Neuronal stem cell (in vitro differentiated cells): ENCODE results near the gene CARD6.
A peak's percentile ranks its signal among the peaks of the same experiment; 100 is the strongest.
"Not testable (repeated sequence)": the region's sequence is repeated elsewhere in the genome, so short reads cannot be mapped to it uniquely, and the experiment has no call there.

Source experiments
- DNase-seq: peaks from one replicate; pipeline ENCODE4 v3.0.0-alpha.2; 2013; ENCODE audit warnings: low spot score
- H2AFZ ChIP-seq: one replicate; pipeline ENCODE4 v1.6.1; 2013; ENCODE audit warnings: mild to moderate bottlenecking, low read length, inconsistent platforms
- H2AK5ac ChIP-seq: 2 replicates; pipeline ENCODE4 v1.6.1; 2013; ENCODE audit warnings: low read depth, mild to moderate bottlenecking, inconsistent platforms, low read length, moderate library complexity, mixed read lengths
- H2BK120ac ChIP-seq: 2 replicates; pipeline ENCODE4 v1.6.1; 2013; ENCODE audit warnings: low read depth, mild to moderate bottlenecking, inconsistent platforms, low read length, moderate library complexity, mixed read lengths
- H2BK12ac ChIP-seq: one replicate; pipeline ENCODE4 v1.6.1; 2013; ENCODE audit warnings: low read length, inconsistent platforms
- H2BK15ac ChIP-seq: 2 replicates; pipeline ENCODE4 v1.6.1; 2013; ENCODE audit warnings: mild to moderate bottlenecking, low read length, inconsistent platforms, mixed read lengths
- H2BK5ac ChIP-seq: one replicate; pipeline ENCODE4 v1.6.1; 2013; ENCODE audit warnings: inconsistent platforms, mild to moderate bottlenecking, low read length, moderate library complexity
- H3K14ac ChIP-seq: one replicate; pipeline ENCODE4 v1.6.1; 2013; ENCODE audit warnings: low read length, inconsistent platforms
- H3K18ac ChIP-seq: 2 replicates; pipeline ENCODE4 v1.6.1; 2013; ENCODE audit warnings: low read length, inconsistent platforms
- H3K23ac ChIP-seq: 2 replicates; pipeline ENCODE4 v1.6.1; 2013; ENCODE audit warnings: low read depth, mild to moderate bottlenecking, mixed read lengths, low read length, inconsistent platforms; ENCODE audit not compliant: poor library complexity
- H3K27ac ChIP-seq: replicated peaks from 3 replicates; pipeline ENCODE4 v1.5.1; 2013; ENCODE audit warnings: low read length, inconsistent platforms
- H3K27me3 ChIP-seq, 3 experiments: 2 replicates each; pipeline ENCODE4 v1.6.1; 2013; ENCODE audit warnings: low read length in 3 of 3, mild to moderate bottlenecking in 2 of 3, inconsistent platforms in 1 of 3, low read depth in 1 of 3, mixed read lengths in 1 of 3, moderate library complexity in 1 of 3; ENCODE audit not compliant: control insufficient read depth in 3 of 3, insufficient read depth in 3 of 3
- H3K36me3 ChIP-seq, 2 donors: replicated peaks in 1 of 2; 2 replicates each; pipeline ENCODE4 v1.6.1; 2013; ENCODE audit warnings: low read length in 2 of 2; ENCODE audit not compliant: control insufficient read depth in 2 of 2, insufficient read depth in 2 of 2
- H3K4ac ChIP-seq: 2 replicates; pipeline ENCODE4 v1.6.1; 2013; ENCODE audit warnings: inconsistent platforms, mild to moderate bottlenecking, low read length, moderate library complexity
- H3K4me1 ChIP-seq, 2 donors: 1 replicate in 1 of 2; 2 replicates in 1 of 2; pipeline ENCODE4 v1.6.1; 2013; ENCODE audit warnings: low read length in 2 of 2, low read depth in 1 of 2; ENCODE audit not compliant: control insufficient read depth in 2 of 2, insufficient read depth in 1 of 2
- H3K4me2 ChIP-seq: one replicate; pipeline ENCODE4 v1.6.1; 2013; ENCODE audit warnings: mild to moderate bottlenecking, low read length, inconsistent platforms; ENCODE audit not compliant: insufficient read depth, poor library complexity, severe bottlenecking
- H3K4me3 ChIP-seq, 2 donors: 2 replicates each; pipeline ENCODE4 v1.5.1; 2013; ENCODE audit warnings: low read length in 2 of 2, mild to moderate bottlenecking in 2 of 2, inconsistent platforms in 1 of 2, moderate library complexity in 1 of 2
- H3K79me1 ChIP-seq: one replicate; pipeline ENCODE4 v1.6.1; 2013; ENCODE audit warnings: low read depth, mild to moderate bottlenecking, inconsistent platforms, low read length, moderate library complexity
- H3K9ac ChIP-seq: one replicate; pipeline ENCODE4 v1.6.1; 2013; ENCODE audit warnings: mild to moderate bottlenecking, low read depth, low read length, inconsistent platforms; ENCODE audit not compliant: poor library complexity
- H3K9me3 ChIP-seq, 2 donors: replicated peaks in 1 of 2; 2 replicates each; pipeline versions ENCODE3 to v1.6.1; 2013; ENCODE audit warnings: low read length in 2 of 2, mild to moderate bottlenecking in 2 of 2, inconsistent platforms in 1 of 2, low read depth in 1 of 2, mixed read lengths in 1 of 2, moderate library complexity in 1 of 2; ENCODE audit not compliant: control insufficient read depth in 2 of 2, insufficient read depth in 1 of 2
- H4K8ac ChIP-seq: one replicate; pipeline ENCODE4 v1.6.1; 2013; ENCODE audit warnings: low read depth, mild to moderate bottlenecking, inconsistent platforms, low read length, moderate library complexity
- H4K91ac ChIP-seq: one replicate; pipeline ENCODE4 v1.6.1; 2013; ENCODE audit warnings: low read length, low read depth, mild to moderate bottlenecking, inconsistent platforms; ENCODE audit not compliant: poor library complexity
- WGBS, 2 donors: extraction: QIAGEN DNeasy Blood & Tissue Kit; methylation state at CpG; one replicate each; pipeline ENCODE4 v1.1.7; 2013; ENCODE audit warnings: missing lambda C conversion rate in 2 of 2, mixed read lengths in 1 of 2; ENCODE audit not compliant: insufficient read length in 2 of 2, insufficient replicate concordance in 1 of 2; ENCODE audit errors: extremely low coverage in 2 of 2; 5-methylcytosine and 5-hydroxymethylcytosine counted together

The CARD6 gene

DNA sequence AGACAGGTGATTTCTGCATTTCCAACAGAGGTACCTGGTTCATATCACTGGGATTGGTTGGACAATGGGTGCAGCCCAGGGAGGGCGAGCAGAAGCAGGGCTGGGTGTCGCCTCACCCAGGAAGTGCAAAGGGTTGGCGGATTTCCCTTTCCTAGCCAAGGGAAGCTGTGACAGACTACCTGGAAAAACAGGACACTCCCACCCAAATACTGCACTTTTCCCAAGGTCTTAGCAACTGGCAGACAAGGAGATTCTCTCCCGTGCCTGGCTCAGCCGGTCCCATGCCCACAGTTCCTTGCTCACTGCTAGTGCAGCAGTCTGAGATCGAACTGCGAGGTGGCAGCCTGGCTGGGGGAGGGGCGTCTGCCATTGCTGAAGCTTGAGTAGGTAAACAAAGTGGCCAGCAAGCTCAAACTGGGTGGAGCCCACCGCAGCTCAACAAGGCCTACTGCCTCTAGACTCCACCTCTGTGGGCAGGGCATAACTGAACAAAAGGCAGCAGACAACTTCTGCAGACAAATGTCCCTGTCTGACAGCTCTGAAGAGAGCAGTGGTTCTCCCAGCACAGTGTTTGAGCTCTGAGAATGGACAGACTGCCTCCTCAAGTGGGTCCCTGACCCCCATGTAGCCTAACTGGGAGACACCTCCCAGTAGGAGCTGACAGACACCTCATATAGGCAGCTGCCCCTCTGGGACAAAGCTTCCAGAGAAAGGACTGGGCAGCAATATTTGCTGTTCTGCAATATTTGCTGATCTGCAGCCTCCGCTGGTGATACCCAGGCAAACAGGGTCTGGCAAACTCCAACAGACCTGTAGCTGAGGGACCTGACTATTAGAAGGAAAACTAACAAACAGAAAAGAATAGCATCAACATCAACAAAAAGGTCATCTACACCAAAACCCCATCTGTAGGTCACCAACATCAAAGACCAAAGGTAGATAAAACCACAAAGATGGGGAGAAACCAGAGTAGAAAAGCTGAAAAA lies 54.6 kb downstream of the CARD6 start:
- no CpG with 5 or more reads among the region's 10 CpGs for WGBS, 2 donors
- H4K8ac ChIP-seq, H3K27ac ChIP-seq, H2BK120ac ChIP-seq, H3K14ac ChIP-seq, H3K27me3 ChIP-seq, H3K18ac ChIP-seq, H3K79me1 ChIP-seq, H2BK15ac ChIP-seq, H3K4ac ChIP-seq, H2BK5ac ChIP-seq, H3K9me3 ChIP-seq, H2BK12ac ChIP-seq, H3K4me3 ChIP-seq, H3K9ac ChIP-seq, H3K36me3 ChIP-seq, H4K91ac ChIP-seq, DNase-seq, H3K4me1 ChIP-seq, H3K23ac ChIP-seq: not testable (repeated sequence)
- H2AFZ ChIP-seq, result peak overlapping the region; percentile 76
- peak overlapping the region; percentile 14 for H3K4me2 ChIP-seq
- H2AK5ac ChIP-seq, result peak overlapping the region; percentile 43

DNA sequence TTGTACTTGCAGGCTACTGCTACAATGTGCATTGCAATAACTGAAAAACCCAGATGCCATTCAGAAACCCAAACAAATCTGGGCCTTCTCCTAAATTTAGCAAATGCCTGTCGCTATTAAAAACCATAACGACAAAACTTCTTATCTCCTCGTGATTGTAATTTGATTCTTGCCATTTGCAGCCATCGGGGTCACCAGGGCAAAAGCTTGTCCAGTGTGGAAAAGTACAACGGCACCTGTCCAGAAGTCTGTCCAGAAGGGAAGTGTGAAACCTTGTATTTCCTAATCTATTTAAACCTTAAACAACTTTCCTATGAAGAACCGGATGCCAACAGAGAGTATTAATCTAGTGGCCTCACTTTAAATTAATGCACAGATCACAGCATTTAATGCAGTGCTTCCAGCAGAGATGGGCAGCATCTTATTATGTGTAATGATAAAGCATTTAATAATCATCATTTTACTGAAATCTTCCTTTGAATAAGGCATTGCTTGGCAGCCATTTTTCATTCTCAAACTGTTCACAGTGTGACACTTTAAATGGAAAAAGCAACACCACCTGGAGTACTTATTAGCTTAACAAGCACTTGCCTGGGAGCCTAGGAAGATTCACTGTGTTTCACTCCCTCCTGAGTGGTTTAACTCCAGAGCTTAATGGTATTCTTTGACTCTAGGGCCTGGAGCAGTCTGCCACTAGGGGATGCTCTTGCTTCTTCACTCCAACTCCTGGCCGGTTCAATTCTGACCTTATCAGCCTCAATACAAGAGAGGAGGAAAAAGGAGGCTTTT lies 63.2 kb downstream of the CARD6 start:
- Histone ChIP-seq H2BK5ac (no peak overlapping the region), H3K14ac (no peak overlapping the region), H3K4ac (no peak overlapping the region), H3K9me3 (no peaks in the 10 kb centered on the region), H4K91ac (no peak overlapping the region), H3K4me2 (no peak overlapping the region), H3K4me3 (no peak overlapping the region), H3K23ac (no peak overlapping the region), H2BK120ac (no peak overlapping the region), H2AFZ (no peak overlapping the region), H3K79me1 (no peaks in the 10 kb centered on the region), H3K27me3 (no peaks in the 10 kb centered on the region), H3K9ac (no peak overlapping the region), H3K4me1 (no peaks in the 10 kb centered on the region), H2AK5ac (no peak overlapping the region), H3K18ac (no peak overlapping the region), H3K27ac (no peak overlapping the region), H2BK12ac (no peak overlapping the region), H3K36me3 (no peaks in the 10 kb centered on the region), H4K8ac (no peak overlapping the region), H2BK15ac (no peak overlapping the region)
- peak; percentile 65 for DNase-seq
- WGBS, 2 donors, result no CpG with 5 or more reads among the region's 7 CpGs

DNA sequence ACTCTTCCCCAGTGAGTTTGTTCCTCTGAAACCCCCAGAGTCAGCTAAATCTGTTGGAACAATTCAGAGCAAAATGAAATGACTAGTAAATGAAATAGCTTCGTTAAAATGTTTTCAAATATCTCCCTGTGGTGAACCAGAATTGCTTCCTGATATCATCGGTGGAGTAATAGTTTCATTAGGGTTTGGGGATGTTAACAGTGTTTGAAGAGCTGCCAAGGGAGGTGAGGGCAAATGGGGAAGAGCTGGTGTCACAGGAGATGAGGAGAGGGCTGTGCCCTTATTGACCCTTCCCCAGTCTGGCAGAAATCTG lies 63.8 kb downstream of the CARD6 start:
- no peak overlapping the region for H4K8ac ChIP-seq
- no peak overlapping the region for H2BK5ac ChIP-seq
- no peak overlapping the region for H3K4me3 ChIP-seq
- H3K4me1 ChIP-seq, result no peaks in the 10 kb centered on the region
- no peak overlapping the region for H2BK120ac ChIP-seq
- H2AFZ ChIP-seq, result no peak overlapping the region
- DNase-seq, result no peak
- no peak overlapping the region for H3K27ac ChIP-seq
- H3K14ac ChIP-seq, result no peak overlapping the region
- H3K9ac ChIP-seq, result no peak overlapping the region
- H3K23ac ChIP-seq, result no peak overlapping the region
- WGBS, 2 donors, result no CpG with 5 or more reads among the region's 2 CpGs
- H2BK12ac ChIP-seq, result no peak overlapping the region
- no peaks in the 10 kb centered on the region for H3K36me3 ChIP-seq
- no peaks in the 10 kb centered on the region for H3K9me3 ChIP-seq
- H3K4ac ChIP-seq, result no peak overlapping the region
- H2AK5ac ChIP-seq, result no peak overlapping the region
- no peaks in the 10 kb centered on the region for H3K79me1 ChIP-seq
- H3K18ac ChIP-seq, result no peak overlapping the region
- no peaks in the 10 kb centered on the region for H3K27me3 ChIP-seq
- no peak overlapping the region for H3K4me2 ChIP-seq
- no peak overlapping the region for H2BK15ac ChIP-seq
- H4K91ac ChIP-seq, result no peak overlapping the region

DNA sequence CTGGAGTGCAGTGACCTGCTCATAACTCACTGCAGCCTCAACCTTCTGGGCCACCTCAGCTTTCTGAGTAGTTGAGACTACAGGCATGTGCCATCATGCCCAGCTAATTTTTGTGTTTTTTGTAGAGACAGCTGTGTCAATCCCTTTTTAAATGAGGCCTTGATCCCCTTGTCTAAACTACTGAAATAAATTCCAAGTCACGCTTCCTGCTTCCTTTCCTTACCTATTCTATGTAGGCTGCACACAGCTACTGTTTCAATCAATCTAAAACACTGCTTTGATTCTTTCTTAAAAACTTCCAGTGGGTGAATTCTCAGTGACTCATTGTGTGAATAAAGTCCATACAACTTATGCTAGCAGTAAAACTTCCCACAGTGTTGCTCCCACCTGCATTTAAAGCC lies 65.2 kb downstream of the CARD6 start:
- no peak overlapping the region for H2BK15ac ChIP-seq
- H3K9me3 ChIP-seq, result no peaks in the 10 kb centered on the region
- no peaks in the 10 kb centered on the region for H3K4me1 ChIP-seq
- H3K36me3 ChIP-seq, result no peaks in the 10 kb centered on the region
- no peak overlapping the region for H2BK12ac ChIP-seq
- H3K18ac ChIP-seq, result no peak overlapping the region
- H2BK120ac ChIP-seq, result no peak overlapping the region
- H3K4ac ChIP-seq, result no peak overlapping the region
- no peak overlapping the region for H3K4me3 ChIP-seq
- H2AFZ ChIP-seq, result no peak overlapping the region
- H3K27me3 ChIP-seq, result no peaks in the 10 kb centered on the region
- H3K27ac ChIP-seq, result no peak overlapping the region
- H3K9ac ChIP-seq, result no peak overlapping the region
- DNase-seq, result no peak
- no peak overlapping the region for H2AK5ac ChIP-seq
- H3K23ac ChIP-seq, result no peak overlapping the region
- no peak overlapping the region for H3K4me2 ChIP-seq
- H3K14ac ChIP-seq, result no peak overlapping the region
- H3K79me1 ChIP-seq, result no peaks in the 10 kb centered on the region
- H4K8ac ChIP-seq, result no peak overlapping the region
- H4K91ac ChIP-seq, result no peak overlapping the region
- no CpG with 5 or more reads among the region's 1 CpG for WGBS, 2 donors
- H2BK5ac ChIP-seq, result no peak overlapping the region
